NT2/D1 (cell line): ENCODE measurements around the gene APP.

Experiments
- SUZ12 ChIP-seq: IDR thresholded peaks from 2 replicates; pipeline ENCODE4 v1.6.1; 2011; ENCODE audit not compliant: insufficient read length, insufficient read depth; ENCODE audit errors: extremely low read depth
- YY1 ChIP-seq: IDR thresholded peaks from 2 replicates; pipeline ENCODE4 v1.6.1; 2011; ENCODE audit not compliant: insufficient read length, insufficient read depth
- ZNF274 ChIP-seq: IDR thresholded peaks from 2 replicates; pipeline ENCODE4 v1.6.1; 2011; ENCODE audit warnings: mild to moderate bottlenecking, low read depth, low read length

DNA sequence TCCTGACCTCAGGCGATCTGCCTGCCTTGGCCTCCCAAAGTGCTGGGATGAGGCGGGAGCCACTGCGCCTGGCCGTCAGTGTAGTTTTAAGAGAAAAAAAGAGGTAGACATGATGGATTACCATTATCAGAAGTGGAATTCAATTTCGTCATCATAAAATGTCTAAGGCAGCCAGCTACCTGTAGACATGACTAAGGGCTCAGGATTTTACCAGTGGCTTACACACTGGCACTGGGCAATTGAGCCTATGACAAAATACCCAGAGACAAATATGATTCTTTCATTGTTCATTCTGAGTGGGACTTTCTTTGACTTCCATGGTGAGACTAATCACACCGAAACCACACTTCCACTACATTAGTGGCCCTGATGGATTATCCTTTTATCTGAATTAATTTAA, 254.3 kb downstream of the APP start:
- TF ChIP-seq YY1: no peak
- TF ChIP-seq ZNF274: no peak
- TF ChIP-seq SUZ12: no peak
